GM18520 (cell line): Measurements from ENCODE around the gene TMTC2.
A peak's percentile ranks its signal among the peaks of the same experiment; 100 is the strongest.

Source experiments
- ATAC-seq: cut with Tn5 transposase; IDR thresholded peaks from one replicate; pipeline ENCODE4 v1.9.1; 2021; ENCODE audit not compliant: unreplicated experiment

Gene TMTC2

DNA sequence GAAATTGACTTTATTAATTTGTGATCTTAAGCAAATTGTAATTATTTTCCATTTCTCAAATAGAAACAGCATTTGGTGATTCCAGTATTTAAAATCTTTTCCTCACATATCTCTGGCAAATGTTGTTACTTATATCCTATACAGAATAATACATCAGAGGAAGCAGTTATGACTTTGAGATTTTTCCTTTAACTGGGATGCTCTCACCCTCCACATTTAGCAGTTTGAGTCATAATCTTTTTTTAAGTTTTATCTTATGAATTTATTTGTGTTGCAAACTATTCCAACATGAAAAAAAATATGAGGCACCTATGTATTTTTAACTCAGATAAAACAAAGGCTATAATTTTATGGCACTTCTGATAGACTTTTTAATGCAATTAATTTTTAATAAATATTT lies 311.8 kb downstream of the TMTC2 start:
- no peak for ATAC-seq

- no peak for ATAC-seq
Measured at GRCh38 chr12:83003026-83003425, 316.3 kb downstream of the TMTC2 start.

GRCh38 chr12:83005534-83006197 lies 319.0 kb downstream of the TMTC2 start:
- peak; percentile 49 for ATAC-seq

- no peak for ATAC-seq
Measured at GRCh38 chr12:83008703-83009102, 322.0 kb downstream of the TMTC2 start.

DNA sequence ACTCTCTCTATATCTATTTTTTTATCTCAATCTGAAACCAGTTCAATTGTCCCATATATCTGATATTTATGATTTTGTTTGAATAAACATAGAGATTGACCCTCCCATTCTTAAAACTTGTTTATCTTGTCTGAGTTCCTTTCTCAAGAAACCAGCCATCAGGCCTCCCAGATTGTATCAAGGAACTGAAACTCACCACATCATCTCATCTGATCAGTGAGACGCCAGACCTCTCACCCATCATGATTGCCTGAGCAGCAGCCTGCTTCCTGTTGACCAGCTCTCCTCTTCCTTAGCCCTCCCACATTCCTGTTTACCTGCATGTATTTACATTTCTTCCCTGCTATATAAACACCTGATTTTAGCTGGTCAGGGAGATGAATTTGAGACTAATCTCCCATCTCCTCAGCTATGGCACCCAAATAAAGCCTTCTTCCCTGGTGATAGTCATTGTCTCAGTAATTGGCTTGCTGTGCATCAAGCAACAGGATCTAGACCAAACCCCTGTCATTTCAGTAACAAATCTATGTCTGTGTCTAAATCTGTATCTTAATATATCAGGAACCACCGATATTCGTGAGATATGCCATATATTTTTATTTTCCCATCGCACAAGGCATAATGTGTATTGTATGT lies 323.6 kb downstream of the TMTC2 start:
- no peak for ATAC-seq

- no peak for ATAC-seq
Measured at GRCh38 chr12:83015390-83016217, 328.9 kb downstream of the TMTC2 start.

- no peak for ATAC-seq
Measured at GRCh38 chr12:83016218-83016835, 329.6 kb downstream of the TMTC2 start.

DNA sequence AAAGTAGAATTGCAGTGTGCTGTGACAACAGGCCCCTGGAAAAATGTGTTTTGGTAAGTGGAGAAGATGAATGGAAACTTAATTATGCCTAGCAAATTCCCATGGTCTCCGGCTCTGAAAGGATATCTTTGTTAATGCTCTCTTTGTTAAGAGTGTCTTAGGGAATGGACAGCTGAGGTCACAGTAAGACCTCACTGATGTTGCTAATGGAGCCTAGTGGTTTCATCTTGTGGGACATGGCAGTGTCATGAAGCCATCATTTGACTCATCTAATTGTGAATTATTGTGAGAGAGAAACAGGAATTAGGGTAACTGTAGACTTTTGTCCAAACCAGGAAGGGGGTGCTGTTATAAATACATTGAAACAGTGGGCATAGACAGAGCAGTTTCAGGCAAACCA lies 330.3 kb downstream of the TMTC2 start:
- no peak for ATAC-seq

- ATAC-seq, result no peak
Measured at GRCh38 chr12:83018088-83018487, 331.4 kb downstream of the TMTC2 start.

- no peak for ATAC-seq
Measured at GRCh38 chr12:83027021-83027723, 340.5 kb downstream of the TMTC2 start.

DNA sequence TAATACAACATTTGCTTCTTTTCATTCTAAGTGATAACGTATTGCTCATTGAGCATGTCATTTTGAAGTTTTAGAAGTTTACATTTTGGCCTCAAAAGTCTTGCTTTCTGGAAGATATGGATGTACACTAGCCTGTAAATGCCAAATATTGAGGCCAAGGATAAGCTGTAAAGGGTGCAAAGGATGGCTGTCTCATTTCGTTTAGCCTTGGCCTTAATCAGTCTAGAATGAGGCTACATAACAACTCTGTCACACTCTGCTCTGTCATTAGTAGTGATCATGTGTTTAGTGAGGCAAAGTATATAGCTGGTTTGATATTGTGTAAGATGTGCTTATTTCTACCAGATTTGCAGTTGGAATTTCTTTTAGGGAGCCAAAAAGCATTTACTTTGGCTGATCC lies 344.5 kb downstream of the TMTC2 start:
- ATAC-seq, result no peak

DNA sequence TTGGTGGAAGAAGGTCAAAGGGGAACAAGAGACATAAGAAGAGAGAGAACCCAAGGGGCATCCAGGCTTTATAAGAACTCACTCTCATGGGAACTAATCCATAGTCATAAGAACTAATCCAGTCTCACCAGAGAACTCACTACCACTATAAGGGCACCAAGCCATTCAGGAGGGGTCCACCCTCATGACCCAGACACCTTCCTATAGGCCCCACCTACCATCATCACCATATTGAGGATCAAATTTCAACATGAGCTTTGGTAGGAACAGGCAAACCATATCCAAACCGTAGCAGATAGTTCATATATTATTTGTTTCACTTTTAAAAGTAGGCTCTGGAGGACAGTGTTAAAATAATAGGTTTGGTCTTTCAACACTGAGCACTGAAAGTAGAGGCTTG lies 350.1 kb downstream of the TMTC2 start:
- ATAC-seq, result no peak

DNA sequence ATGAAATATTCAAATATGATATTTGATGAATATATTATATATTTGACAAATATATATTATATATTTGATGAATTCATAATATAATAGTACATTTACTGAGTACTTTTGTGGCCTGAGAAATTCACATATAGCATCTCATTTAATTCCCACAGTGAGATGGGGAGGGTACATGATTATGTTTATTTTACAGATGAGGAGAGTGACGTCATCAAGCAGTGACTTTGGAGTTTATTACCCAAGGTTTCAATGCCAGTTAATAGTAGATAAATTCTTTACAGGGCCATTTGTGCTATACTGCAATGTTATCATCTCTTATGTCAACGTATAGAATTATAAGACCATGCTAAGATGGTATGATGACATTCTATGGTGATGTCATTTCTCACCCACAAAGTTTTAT lies 352.7 kb downstream of the TMTC2 start:
- no peak for ATAC-seq

DNA sequence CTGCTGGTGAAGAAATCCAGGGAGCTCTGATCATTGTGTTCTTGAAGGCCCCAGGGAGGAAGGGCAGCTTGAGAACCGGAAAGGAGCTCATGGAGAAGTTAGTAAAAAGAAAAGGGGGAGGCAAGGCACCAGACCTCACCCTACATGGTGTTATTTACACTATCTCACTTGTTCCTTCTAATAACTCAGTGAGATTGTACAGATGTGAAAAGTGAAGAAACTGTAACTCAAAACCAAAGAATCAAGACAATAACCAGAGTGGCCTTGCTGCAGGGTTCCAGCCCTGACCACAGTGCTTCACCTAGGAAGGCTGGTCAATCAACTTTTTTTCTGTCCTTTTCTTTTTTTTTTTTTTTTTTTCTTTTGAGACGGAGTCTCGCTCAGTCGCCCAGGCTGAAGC lies 353.6 kb downstream of the TMTC2 start:
- no peak for ATAC-seq

GRCh38 chr12:83040991-83041390 lies 354.3 kb downstream of the TMTC2 start:
- no peak for ATAC-seq

DNA sequence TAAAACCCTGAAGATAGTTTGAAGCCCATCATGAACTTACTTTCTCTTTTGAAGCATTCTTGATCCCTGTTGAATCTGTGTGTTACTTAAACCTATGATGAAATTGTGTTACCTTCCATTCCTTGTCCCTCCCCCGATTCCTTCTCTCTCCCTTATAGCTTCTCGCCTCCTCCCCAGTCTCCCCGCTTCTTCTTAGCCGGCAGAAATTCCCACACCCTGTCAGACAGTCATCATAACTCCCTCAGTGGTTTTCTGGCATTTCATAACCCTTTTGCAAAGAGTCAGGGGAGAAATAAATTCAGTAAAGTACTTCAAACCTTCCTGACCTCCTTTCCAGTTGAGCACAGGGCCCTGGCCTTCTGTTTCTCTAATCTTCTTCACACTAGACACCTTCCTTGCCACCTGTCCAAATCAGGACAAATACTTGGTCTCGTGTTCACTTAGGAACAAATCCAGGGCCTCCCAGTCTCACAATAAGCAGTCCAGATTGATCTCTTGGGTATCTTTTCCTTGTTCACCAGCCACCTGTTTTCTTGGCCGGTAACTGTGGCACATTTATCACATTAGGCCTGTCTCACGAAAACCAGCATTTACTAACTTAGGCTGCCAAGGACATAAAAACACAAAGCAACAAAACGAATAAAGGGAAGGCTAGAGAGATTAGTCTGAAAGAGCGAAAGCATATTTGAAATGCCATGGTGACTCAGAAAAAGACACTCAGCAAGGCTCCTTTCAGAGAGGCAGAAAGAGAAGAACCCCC lies 355.9 kb downstream of the TMTC2 start:
- no peak for ATAC-seq

DNA sequence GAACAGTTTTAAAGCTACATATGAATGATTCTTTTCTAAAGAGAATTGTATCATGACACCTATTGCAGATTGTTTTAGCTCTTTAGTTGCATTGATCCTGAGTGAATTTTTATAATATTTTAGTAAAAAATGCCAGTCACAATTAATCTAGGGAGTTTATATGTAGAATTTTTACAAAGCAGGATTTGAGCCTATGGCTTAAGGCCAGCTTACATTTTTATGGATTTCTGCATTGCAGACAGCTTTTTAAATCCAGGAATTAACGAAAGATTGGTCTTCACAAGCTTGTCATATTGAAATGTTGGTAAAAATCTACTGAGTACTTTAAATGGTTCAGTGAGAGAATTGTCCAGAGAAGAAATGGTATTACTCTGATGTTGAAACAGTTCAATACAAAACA lies 358.0 kb downstream of the TMTC2 start:
- no peak for ATAC-seq

- no peak for ATAC-seq
Measured at GRCh38 chr12:83046019-83046418, 359.3 kb downstream of the TMTC2 start.

DNA sequence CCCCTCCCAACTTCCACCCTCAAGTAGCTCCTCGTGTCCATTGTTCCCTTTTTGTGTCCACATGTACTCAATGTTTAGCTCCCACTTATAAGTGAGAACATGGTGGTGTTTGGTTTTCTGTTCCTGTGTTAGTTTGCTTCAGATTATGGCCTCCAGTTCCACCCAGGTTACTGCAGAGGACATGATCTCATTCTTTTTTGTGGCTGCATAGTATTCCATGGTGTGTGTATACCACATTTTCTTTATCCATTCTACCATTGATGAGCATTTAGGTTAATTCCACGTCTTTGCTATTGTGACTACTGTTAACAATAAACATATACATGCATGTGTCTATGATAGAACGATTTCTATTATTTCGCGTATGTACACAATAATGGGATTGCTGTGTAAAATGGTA lies 362.6 kb downstream of the TMTC2 start:
- ATAC-seq, result no peak

- no peak for ATAC-seq
Measured at GRCh38 chr12:83052890-83053541, 366.3 kb downstream of the TMTC2 start.
